GM12892 (cell line): ENCODE measurements around the gene LSM3.

Experiments used
- POLR2A ChIP-seq: IDR thresholded peaks from 2 replicates; pipeline ENCODE4 v1.6.1; 2011; ENCODE audit warnings: low read depth, low read length, control low read depth
- POLR2AphosphoS5 ChIP-seq: IDR thresholded peaks from 2 replicates; pipeline ENCODE4 v1.6.1; 2011; ENCODE audit warnings: low read depth, low read length, control low read depth

- TF ChIP-seq POLR2AphosphoS5 (peak; percentile 93), POLR2A (peak; percentile 96)
Observed at GRCh38 chr3:14178247-14179113, at the start of gene LSM3, which contains the start of gene XPC.
